Gastrocnemius medialis (tissue), 4 donors: Measurements from ENCODE around the gene TCERG1L.

ENCODE experiments used
- POLR2A ChIP-seq, 2 donors: fragments of 450-650 bp; IDR thresholded peaks; one replicate each; pipeline ENCODE4 v1.6.1; 2017; ENCODE audit warnings: antibody characterized with exemption in 2 of 2, mild to moderate bottlenecking in 2 of 2, moderate library complexity in 2 of 2
- TF ChIP-seq, protein P1 (sequence below), 5 experiments: fragments of 450-650 bp in 3 of 5; fragments of 200-600 bp in 2 of 5; sonication (generic) in 2 of 5; IDR thresholded peaks in 4 of 5; conservative IDR thresholded peaks in 1 of 5; 1 replicate in 4 of 5; 2 replicates in 1 of 5; pipeline ENCODE4 v1.5.1; 2016 to 2019; ENCODE audit warnings: antibody characterized with exemption in 5 of 5, mild to moderate bottlenecking in 3 of 5, moderate library complexity in 3 of 5

DNA sequence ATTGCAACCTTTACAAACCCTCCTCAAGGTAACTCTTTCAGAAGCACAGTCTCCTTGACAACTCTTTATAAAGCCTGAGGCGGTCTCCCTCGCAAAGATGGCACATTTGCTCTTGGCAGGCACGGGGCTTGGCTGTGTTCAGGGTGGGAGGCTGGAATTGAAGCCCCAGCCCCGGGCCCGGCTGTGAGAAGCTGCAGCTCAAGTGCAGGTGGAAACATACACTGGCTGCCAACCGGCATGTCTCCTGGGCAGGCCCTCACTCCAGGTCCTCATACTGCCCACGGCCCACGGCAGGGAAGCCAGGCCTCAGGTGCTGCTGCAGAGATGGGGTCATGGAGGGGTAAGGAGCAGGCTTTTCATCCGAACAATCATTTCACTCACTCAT is 194.5 kb downstream of the TCERG1L start:
- TF ChIP-seq, protein P1, sequence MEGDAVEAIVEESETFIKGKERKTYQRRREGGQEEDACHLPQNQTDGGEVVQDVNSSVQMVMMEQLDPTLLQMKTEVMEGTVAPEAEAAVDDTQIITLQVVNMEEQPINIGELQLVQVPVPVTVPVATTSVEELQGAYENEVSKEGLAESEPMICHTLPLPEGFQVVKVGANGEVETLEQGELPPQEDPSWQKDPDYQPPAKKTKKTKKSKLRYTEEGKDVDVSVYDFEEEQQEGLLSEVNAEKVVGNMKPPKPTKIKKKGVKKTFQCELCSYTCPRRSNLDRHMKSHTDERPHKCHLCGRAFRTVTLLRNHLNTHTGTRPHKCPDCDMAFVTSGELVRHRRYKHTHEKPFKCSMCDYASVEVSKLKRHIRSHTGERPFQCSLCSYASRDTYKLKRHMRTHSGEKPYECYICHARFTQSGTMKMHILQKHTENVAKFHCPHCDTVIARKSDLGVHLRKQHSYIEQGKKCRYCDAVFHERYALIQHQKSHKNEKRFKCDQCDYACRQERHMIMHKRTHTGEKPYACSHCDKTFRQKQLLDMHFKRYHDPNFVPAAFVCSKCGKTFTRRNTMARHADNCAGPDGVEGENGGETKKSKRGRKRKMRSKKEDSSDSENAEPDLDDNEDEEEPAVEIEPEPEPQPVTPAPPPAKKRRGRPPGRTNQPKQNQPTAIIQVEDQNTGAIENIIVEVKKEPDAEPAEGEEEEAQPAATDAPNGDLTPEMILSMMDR (IDR thresholded peaks at IDR 0.05 in 4 of 5, conservative IDR thresholded peaks at IDR 0.05 in 1 of 5) = no peak
- TF ChIP-seq POLR2A (IDR thresholded peaks at IDR 0.05) = no peak
